Esophagus muscularis mucosa (tissue), 3 donors: ENCODE measurements around the gene GBA2.

ENCODE experiments used
- CTCF ChIP-seq, 3 experiments: fragments of 200-600 bp in 2 of 3; fragments of 450-650 bp in 1 of 3; sonication (generic) in 2 of 3; IDR thresholded peaks; one replicate each; pipeline ENCODE4 v1.5.1; 2017 to 2019; ENCODE audit warnings: antibody characterized with exemption in 3 of 3, mild to moderate bottlenecking in 2 of 3, moderate library complexity in 1 of 3
- POLR2AphosphoS5 ChIP-seq, 2 donors: sonication (generic); formaldehyde crosslinking; IDR thresholded peaks; one replicate each; pipeline ENCODE4 v1.6.1; 2017; ENCODE audit warnings: antibody characterized with exemption in 2 of 2

GRCh38 chr9:35705836-35706430 is 43.1 kb downstream of the GBA2 start:
- TF ChIP-seq CTCF (IDR thresholded peaks at IDR 0.05) (no peak), POLR2AphosphoS5 (IDR thresholded peaks at IDR 0.05) (no peak)
